HFF-Myc (cell line): ENCODE measurements around the gene PPP1R3A.

ENCODE experiments used
- DNase-seq: peaks from one replicate; pipeline ENCODE4 v3.0.0-alpha.2; 2011; ENCODE audit warnings: low read depth; ENCODE audit errors: extremely low read depth
- H3K4me3 ChIP-seq: replicated peaks from 2 replicates; pipeline ENCODE4 v1.5.1; 2011; ENCODE audit warnings: low read depth, mild to moderate bottlenecking, control low read depth, low read length
- CTCF ChIP-seq: IDR thresholded peaks from 2 replicates; pipeline ENCODE4 v1.5.1; 2012; ENCODE audit warnings: mild to moderate bottlenecking, low read depth, low read length, control low read depth; ENCODE audit errors: missing control alignments

Gene PPP1R3A

GRCh38 chr7:113883096-113883495 lies 35.7 kb downstream of the PPP1R3A start:
- no peak for TF ChIP-seq CTCF
- DNase-seq, result no peak
- H3K4me3 ChIP-seq, result no peak overlapping the region

DNA sequence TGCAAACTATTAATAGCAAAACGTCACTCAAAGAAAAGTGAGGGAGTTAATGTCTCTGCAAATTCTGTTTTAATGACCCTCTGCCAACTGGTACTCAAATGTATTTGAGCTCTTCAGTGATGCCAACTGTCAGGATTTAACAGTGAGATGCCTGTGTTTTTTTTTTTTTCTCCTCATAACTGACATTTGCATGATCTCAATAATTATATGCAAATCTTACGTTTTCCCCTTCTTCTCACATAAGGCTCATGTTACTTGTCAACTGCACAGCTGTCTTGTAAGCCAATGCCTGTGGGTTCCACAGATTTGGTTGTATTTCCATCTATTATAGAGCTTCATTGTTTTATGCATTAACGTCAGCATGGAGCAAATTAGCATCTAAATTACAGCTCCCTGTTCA lies 38.2 kb downstream of the PPP1R3A start:
- no peak overlapping the region for H3K4me3 ChIP-seq
- no peak for TF ChIP-seq CTCF
- DNase-seq, result no peak

- no peak overlapping the region for H3K4me3 ChIP-seq
- TF ChIP-seq CTCF, result no peak
- no peak for DNase-seq
Measured at GRCh38 chr7:113878394-113878992, 40.3 kb downstream of the PPP1R3A start.

GRCh38 chr7:113875224-113875623 lies 43.6 kb downstream of the PPP1R3A start:
- DNase-seq, result no peak
- H3K4me3 ChIP-seq, result no peak overlapping the region
- no peak for TF ChIP-seq CTCF

GRCh38 chr7:113873554-113874151 lies 45.2 kb downstream of the PPP1R3A start:
- no peak overlapping the region for H3K4me3 ChIP-seq
- TF ChIP-seq CTCF, result no peak
- no peak for DNase-seq

GRCh38 chr7:113872981-113873380 lies 45.8 kb downstream of the PPP1R3A start:
- DNase-seq, result no peak
- H3K4me3 ChIP-seq, result no peak overlapping the region
- no peak for TF ChIP-seq CTCF

DNA sequence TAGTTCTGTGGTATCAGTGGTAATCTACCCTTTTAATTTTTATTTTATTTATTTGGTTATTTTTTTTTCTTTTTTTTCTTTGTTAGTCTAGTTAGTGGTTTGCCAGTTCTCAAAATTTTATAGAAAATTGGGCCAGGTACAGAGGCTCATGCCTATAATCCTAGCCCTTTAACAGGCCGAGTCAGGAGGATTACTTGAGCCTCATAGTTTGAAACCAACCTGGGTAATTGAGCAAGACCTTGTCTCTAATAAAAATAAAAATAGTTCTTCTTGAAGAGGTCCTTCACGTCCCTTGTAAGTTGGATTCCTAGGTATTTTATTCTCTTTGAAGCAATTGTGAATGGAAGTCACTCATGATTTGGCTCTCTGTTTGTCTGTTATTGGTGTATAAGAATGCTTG lies 51.5 kb downstream of the PPP1R3A start:
- no peak for DNase-seq
- TF ChIP-seq CTCF, result no peak
- no peak overlapping the region for H3K4me3 ChIP-seq
